Measurements from ENCODE around the gene FATE1.

FATE1 gene

DNA sequence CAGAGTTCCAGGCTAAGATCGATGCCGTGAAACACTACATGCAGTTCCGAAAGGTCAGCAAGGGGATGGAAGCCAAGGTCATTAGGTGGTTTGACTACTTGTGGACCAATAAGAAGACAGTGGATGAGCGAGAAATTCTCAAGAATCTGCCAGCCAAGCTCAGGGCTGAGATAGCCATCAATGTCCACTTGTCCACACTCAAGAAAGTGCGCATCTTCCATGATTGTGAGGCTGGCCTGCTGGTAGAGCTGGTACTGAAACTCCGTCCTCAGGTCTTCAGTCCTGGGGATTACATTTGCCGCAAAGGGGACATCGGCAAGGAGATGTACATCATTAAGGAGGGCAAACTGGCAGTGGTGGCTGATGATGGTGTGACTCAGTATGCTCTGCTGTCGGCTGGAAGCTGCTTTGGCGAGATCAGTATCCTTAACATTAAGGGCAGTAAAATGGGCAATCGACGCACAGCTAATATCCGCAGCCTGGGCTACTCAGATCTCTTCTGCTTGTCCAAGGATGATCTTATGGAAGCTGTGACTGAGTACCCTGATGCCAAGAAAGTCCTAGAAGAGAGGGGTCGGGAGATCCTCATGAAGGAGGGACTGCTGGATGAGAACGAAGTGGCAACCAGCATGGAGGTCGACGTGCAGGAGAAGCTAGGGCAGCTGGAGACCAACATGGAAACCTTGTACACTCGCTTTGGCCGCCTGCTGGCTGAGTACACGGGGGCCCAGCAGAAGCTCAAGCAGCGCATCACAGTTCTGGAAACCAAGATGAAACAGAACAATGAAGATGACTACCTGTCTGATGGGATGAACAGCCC lies 28.0 kb downstream of the FATE1 start:
- DNase-seq, result no peak

- no peak for DNase-seq
These were observed 29.8 kb downstream of the FATE1 start for GRCh38 chrX:151745651-151746050.

DNA sequence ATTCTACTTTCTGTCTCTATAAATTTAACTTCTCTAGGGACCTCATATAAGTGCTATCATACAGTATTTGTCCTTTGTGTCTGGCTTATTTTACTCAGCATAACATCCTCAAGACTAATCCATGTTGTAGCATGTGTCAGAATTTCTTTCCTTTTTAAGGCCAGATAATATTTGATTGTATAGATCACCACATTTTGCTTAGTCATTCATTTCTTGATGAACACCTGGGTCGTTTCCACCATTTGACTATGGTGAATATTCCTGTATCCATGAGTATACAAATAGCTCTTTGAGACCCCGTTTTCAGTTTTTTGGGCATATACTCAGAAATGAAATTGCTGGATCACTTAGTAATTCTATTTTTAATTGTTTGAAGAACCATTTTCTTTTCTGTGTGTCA lies 30.7 kb downstream of the FATE1 start:
- no peak for DNase-seq

DNA sequence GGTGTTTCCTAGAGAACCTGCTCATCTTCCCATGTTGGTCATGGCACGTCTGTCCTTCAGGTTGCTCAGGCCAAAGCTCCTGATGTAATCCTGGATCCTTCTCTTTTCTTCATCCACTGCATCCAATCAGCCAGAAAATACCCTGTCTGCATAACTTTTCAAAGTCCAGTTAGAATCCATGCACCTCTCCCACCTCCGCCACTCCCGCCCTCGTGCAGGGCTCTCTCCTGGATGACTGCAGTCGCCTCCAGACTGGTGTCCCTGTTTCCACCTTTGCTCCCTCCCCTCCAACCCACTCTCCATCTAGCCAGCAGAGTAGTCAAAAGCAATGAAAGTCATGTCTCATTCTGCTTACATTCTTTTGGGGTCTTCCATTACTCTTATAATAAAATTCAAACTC lies 34.7 kb downstream of the FATE1 start:
- DNase-seq, result no peak

GRCh38 chrX:151752847-151753246 lies 37.0 kb downstream of the FATE1 start:
- DNase-seq, result no peak

DNA sequence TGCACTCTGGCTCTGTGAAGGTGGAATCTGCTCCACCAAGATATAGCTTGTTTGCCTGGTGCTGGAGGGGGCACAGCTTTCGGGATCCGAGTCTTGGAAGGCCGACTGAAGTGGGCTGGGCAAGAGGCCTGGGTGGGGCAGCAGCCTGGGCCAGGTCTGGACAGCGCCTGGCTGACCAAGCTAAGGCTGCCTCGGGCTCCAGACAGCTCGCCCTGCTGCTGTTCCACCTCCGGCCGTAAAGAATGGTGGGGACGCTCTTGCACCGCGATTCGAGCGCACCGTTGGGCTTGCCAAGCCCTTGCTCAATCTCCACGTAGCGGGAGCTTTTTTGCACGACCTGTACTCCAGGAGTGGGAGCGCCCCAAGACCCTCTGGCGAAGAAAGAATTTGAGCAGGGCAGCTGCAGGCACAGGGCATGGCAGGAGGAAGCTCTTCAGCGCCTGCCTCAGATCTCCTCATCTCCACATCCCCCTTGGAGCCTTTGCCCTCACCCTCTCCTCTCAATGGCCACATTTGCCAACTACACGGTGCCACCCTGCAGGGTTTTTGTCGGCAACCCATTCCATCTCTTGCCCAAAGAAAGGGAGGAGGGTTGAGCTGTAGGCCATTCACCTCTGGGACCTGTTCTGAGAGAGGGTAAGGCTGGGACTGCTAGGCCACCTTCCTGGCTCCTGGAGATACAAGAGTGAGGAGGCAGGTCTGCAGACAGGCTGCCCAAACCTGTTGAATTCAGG lies 37.6 kb downstream of the FATE1 start:
- no peak for DNase-seq

DNA sequence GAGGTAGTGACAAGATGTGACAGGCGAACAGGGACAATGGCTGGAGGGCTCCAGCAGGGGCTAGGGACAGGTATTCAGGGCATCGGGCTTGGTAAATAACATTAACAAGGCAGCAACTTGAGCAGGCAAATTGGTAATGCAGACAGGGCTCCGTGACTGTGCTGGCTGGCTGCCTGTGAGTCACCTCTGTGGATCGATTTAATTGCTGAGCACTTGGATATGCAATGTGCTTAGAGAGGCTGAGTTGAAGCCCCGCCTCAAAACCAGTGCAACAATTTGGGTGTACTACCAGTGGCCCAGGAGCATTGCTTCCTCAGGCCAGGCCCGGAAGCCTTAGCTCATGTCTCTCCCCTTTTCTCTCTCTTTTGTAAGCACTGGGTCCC lies 38.2 kb downstream of the FATE1 start:
- DNase-seq, result no peak

DNA sequence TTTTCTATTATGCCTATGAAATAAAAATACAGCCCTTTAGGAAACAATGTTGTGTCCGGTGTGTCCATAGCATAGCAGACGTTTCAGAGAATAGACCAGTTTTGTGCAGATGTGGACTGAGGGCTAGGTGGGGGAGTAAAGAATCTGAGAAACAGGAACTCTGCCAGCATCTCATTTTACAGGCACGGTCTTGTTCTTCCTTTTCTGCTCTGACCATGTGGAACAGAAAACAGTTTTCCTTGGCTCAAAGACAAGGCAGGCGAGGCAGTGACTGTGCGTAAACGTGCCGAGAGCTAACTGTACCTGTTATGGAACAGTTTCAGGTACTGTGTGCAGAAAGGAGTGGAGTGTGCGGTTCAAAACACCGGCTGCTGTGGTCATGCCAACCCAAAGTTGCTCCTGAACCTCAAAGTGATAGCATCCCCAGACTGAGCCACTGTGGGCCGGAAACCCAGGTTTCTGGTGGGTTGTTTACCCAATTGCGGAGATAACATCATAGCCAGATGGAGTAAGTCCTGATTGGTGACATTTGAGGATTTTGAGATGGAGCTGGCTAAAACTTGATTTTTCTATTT lies 38.9 kb downstream of the FATE1 start:
- DNase-seq, result no peak

- no peak for DNase-seq
These were observed 43.3 kb downstream of the FATE1 start for GRCh38 chrX:151759041-151759708.

GRCh38 chrX:151762802-151763201 lies 47.0 kb downstream of the FATE1 start:
- no peak for DNase-seq

- DNase-seq, result no peak
These were observed 47.9 kb downstream of the FATE1 start for GRCh38 chrX:151763711-151764110.

- DNase-seq, result no peak
These were observed 49.2 kb downstream of the FATE1 start for GRCh38 chrX:151765026-151765425.

GRCh38 chrX:151771726-151772125 lies 55.9 kb downstream of the FATE1 start:
- no peak for DNase-seq

Measured in NCI-H187 treated with DMSO at 0.1 percent for 48 hours (cell line).